T follicular helper cell (primary cell): Measurements from ENCODE around the gene USP33.
A peak's percentile ranks its signal among the peaks of the same experiment; 100 is the strongest.
"Not testable (repeated sequence)": the region's sequence is repeated elsewhere in the genome, so short reads cannot be mapped to it uniquely, and the experiment has no call there.

Source experiments
- DNase-seq: peaks from one replicate; pipeline ENCODE4 v3.0.0-alpha.2; 2020; ENCODE audit warnings: low read depth
- total RNA-seq, 2 experiments: gene quantifications; one replicate each; lab custom pipeline; 2026; lab: John Stamatoyannopoulos, UW

USP33 gene
- 106 to 182 reads per million in 2 experiments for total RNA-seq

DNA sequence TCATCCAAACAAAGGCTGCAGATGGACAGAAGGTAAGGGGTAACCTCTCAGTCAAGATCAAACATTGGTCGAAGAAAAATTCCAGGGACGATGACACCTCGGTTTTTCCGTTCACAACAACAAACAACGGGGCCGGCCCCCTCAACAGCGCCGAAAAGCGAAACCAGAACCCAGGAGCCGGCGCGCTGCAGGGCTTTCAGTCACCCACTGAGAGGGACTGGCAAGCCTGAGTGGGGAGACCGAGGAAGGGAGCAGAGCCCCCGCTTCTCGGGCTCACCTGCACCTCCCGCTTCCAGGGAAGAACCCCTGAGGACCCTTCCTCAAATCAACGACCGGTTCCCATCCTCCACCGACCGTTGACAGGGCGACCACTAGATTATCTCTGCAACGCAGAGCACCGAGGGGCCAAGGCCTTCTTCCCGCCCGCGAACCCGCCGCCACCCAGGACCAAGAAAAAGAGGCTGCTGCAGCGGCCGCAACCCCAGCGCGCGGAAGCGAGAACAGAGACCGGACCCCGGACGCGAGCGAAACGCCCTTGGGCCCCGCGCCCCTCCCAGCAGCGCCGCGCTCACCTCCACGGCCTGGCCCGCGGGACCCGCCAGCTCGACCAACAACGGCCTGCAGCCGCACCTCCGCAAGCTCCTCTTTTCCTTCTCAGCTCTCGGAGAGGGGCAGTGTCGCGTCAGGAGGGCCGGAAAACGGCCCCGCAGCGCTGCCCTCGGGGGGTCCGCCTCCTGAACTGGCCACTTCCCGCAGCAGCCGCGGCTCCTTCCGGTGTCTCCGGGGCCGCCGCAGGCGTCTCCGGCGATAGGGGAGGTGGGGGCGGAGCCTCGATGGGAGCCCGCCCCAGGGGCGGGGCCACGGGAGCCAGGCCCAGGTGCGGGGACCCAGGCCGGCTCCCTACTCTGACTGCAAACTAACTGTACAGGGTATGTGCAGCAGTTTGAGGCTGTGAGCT lies at the start of gene USP33:
Gene USP33, minus strand, starts transcription at position 782 of the 958 bp plus-strand sequence. CDS start 18,155 bp downstream, outside the sequence.
- peak; percentile 85 for DNase-seq

DNA sequence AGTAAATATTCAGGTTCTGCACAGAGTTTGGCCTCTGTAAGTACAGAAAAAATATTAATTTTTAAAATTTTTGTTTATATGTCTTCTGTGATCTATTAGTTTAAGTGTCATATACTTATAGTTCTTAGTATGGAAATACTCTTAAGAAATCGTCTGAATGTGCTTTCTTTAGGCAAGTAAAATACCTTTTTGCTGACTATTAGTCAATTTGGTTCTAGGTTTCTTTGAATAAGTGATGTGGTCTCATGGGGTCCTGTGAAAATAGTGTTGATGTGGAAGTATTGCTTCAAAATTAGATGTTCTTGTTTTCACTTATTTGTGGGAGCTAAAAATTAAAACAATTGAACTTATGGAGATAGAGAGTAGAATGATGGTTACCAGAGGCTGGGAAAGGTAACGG lies 43.7 kb upstream of the USP33 start:
- DNase-seq, result no peak

DNA sequence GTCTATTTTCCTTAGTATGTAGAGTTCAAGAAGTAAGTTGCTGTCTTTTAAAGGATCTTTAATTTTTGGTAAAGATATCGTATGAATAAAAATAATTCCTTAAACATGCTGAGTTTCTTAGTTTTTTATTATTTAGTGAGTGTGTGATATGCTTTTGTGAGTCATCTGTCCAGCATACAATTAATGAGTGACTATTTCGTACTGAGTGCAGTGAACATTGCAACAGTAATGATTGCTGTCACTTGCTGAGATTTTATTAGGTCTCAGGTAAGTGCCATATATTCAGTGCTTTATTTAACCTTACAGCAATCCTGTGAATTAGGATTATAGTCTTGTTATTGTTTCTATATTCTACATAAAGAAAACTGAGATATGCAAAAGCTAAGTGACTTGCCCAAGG lies 42.4 kb upstream of the USP33 start:
- DNase-seq, result no peak

DNA sequence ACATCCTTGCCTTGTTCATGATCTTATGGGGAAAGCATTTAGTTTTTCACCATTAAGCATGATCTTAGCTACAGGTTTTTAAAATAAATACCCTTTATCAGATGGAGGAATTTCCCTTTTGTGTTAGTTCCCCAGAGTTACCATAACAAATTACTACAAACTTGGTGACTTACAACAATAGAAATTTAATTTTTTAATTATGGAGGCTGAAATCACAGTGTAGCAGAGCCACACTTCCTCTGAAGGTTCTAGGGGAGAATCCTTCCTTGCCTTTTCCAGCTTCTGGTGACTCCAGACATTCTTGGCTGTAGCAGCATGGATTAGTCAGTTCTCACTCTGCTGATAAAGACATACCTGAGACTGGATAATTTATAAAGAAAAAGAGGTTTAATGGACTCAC lies 38.3 kb upstream of the USP33 start:
- no peak for DNase-seq

DNA sequence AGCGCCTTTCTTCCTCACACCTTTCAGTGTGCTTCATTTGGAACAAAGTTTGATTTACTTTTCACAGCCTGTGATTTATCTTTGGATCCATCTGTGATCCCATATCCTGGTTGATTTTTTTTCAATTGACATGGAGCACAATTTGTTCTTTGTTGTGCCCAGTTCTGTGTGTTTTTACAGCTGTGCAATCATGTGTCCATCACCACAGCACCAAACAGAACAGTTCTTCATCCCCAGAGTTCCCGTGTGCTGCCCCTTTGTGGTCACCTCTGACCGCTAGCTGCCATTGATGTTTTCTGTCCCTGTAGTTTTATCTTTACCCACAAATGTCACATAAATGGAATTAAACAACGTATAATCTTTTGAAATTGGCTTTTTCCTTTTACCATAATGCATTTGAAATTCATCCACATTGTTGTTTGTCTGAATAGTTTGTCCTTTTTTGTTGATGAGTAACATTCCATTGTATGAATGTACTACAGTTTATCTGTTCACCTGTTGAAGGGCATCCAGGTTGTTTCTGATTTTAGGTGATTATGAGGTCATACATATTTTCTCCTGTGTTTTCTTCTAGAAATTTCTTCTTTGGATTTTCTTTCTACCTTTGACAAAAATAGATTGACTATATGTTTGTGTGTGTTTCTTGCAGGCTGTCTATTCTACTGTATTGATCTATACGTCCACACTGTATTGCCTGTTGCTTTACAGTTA lies 37.2 kb upstream of the USP33 start:
- DNase-seq, result no peak

DNA sequence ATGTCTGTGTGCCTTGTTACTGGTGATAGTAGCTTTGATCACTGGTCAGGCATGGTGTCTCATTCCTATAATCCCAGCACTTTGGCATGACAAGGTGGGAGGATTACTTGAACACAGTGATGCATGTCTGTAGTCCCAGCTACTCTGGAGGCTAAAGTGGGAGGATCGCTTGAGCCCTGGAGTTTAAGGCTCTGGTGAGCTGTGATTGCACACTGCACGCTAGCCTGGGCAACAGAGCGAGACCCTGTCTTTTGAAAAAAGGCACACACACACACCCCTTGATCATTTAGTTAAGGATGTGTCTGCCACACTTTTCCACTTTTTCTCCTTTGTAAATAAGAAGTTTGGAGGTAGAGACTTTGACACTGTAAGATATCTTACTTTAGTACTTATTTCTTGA lies 34.9 kb upstream of the USP33 start:
- DNase-seq, result no peak

DNA sequence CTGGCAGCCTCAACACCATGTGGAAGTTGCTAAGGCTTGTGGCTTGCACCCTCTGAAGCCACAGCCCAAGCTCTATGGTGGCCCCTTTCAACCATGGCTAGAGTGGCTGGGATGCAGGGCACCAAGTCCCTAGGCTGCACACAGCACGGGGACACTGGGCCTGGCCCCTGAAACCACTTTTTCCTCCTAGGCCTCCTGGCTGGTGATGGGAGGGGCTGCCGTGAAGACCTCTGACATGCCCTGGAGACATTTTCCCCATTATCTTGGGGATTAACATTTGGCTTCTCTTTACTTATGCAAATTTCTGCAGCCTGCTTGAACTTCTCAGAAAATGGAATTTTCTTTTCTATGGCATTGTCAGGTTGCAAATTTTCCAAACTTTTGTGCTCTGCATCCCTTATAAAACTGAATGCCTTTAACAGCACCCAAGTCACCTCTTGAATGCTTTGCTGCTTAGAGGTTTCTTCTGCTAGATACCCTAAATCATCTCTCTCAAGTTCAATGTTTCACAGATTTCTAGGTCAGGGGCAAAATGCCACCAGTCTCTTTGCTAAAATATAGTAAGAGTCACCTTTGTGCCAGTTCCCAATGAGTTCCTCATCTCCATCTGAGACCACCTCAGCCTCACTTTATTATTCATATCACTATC lies 26.6 kb upstream of the USP33 start:
- DNase-seq, result not testable (repeated sequence)

DNA sequence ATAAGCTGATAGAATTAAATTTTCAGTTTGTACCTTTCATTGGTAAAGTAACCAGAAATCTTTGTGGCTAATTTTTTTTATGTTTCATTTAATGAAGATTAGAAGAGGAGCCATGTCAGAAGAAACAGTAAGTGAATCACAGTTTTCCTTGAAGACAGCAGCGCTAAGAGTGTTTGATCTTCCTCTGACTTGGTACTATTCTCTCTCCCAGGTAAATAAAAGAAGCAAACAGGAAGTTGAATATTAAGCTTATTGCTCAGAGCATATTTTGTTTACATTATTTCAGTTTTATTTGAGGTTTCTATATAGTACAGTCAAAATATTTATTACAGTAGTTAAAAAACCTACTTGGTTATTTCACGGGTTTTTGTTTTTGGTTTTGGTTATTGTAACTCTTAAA lies 23.5 kb upstream of the USP33 start:
- DNase-seq, result no peak

DNA sequence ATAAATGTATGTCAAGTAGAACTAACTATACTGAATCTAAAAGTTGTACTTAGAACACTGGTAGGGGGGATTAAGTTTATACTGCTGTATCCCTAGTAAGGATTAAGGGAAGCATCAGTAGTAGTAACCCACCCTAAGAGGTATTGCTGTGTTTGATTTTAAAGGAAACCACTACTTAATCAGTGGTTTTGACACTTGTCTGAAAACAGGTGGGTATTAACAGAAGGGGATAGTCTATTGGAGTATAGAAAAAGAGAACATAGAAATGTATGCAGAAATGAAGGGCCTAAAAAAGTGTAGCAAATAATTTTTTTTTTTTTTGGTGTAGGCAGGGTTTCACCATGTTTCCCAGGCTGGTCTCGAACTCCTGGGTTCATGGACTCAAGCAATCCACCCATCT lies 22.0 kb upstream of the USP33 start:
- DNase-seq, result no peak

DNA sequence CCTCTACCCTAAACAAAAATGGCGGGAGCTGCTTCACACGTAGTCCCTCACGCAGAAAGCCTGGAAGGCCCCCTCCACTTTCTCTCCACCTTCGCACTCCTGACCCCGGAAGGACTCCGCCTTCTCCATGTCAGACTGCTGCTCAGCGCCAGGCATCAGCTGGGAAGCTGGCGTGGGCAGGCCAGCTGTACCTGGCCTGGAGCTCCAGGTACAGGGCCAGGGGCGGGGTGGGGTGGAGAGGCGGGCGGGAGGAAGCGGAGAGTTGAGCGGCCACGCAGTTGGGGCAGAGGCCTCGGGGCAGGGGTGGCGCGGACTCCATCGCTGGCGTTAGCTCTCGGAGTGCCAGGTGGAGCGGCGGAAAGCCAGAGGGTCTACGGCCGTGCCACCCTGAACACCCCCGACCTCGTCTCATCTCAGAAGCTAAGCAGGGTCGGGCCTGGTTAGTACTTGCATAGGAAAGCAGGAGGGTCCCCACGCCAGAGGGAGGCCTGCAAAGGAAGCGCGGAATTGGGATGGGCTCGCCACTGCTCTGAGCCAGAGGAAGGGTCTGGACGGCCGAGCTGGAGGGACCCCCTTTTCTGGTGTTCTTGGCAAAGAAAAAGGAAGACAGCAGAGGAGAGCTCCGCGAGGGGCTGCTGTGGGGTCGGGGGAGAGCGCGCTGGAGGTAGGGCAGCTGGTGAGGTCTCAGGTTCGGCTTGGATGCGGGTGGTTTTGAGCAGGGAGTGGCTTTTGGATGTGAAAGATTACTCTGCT lies 20.1 kb upstream of the USP33 start, which contains the start of gene MIGA1:
Gene MIGA1, plus strand, starts transcription at position 121 of the 753 bp plus-strand sequence. CDS start 3,604 bp downstream, outside the sequence.
- peak; percentile 84 for DNase-seq

DNA sequence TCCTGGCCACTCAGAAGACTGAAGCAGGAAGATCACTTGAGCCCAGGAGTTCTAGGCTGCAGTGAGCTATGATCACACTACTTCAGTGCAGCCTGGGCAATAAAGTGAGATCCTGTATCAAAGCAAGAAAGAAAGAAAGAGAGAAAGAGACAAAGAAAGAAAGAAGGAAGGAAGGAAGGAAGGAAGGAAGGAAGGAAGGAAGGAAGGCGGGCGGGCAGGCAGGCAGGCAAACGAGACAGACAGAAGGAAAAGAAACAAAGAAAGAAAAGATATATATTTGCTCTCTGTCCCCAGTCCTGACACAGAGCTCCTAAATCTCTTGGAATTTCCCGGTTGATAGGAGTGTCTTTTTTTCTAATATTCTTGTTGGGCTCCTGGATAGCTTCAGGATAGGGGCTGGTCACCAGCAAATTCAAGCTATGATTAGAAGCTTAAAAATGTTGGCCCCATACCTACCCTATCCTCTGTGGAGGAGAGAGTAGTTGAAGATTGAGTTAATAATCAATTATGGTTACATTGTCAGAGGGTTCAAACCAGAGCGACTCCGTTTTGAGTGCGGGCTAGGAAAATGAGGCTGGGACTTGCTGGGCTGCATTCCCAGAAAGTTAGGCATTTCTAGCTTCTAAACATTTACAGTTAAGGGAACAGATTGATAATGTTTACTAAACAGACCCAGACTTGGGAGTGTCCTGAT lies 16.5 kb upstream of the USP33 start:
- no peak for DNase-seq

DNA sequence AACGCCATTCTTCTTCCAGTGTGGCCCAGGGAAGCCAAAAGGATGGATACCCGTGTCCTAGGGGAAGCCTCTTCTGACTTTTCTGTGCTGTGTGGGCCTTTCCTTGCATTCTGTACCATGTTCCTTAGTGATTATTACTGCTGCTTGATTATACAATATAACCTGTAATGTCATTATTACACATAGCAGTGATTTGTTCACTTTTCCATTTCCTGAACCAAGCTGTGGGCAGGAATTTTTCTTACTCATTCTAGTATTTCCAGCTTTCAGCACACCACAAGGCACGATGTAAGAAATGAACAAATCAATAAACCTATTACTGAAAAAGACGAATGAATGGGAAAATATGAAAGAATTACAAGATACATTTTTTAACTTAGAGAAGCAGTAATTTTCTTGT lies 8.4 kb upstream of the USP33 start:
- DNase-seq, result no peak

DNA sequence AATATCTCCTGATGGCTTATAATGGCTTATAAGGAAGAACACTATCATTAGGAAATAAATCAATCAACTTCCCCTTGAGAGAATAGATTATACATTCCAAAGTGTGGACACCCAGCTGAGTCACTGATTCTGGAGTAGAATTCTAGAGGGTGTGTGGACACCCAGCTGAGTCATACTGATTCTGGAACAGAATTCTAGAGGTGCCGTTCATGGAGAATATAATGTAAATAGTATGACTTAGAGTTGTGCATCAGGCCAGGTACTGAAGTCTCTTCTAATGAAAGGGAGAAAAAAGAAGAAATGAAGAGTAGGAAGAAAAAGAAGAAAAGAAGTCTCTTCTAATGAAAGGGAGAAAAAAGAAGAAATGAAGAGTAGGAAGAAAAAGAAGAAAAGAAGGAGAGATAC lies 2.4 kb upstream of the USP33 start:
- DNase-seq, result no peak

DNA sequence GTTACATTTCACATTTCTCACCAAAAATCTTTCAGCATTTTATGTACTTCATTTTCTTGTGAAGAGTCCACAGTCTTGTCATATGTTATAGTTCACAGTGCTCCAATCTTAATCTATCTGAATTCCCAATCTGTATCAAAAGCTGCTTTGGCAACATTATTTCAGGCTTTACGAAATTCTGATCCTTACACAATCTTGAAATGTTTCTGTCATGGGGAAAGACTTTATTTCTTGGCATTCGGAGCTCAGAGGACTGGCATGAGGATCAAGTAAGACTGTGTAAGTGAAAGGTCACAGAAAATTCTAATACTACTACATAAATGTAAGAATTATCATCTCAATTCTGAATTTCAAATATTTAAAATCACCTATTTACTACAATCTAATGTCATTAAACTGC lies 2.0 kb downstream of the USP33 start:
- no peak for DNase-seq

DNA sequence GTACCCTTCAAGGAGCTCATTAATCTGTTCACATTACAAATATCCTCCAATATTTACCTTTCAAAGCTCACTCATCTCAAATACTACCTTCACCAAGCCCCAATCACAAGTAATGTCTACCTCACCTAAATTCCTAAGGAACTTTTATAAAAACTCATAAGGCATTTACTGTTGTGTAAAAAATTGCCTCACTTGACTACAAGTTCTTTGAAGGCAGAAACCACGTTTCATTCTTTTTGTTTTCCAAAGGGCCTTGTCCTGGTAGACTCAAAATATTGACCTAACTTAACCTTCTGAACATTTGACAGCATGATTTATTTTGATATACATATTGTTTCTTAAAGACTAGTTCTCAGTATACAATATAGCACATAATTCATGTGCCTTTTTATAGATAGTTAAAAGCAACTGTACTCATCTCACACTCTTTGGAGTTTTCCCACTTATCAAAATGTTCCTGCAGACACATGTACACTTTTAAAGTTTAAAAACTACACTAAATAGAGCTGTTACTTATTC lies 2.5 kb downstream of the USP33 start:
- no peak for DNase-seq

DNA sequence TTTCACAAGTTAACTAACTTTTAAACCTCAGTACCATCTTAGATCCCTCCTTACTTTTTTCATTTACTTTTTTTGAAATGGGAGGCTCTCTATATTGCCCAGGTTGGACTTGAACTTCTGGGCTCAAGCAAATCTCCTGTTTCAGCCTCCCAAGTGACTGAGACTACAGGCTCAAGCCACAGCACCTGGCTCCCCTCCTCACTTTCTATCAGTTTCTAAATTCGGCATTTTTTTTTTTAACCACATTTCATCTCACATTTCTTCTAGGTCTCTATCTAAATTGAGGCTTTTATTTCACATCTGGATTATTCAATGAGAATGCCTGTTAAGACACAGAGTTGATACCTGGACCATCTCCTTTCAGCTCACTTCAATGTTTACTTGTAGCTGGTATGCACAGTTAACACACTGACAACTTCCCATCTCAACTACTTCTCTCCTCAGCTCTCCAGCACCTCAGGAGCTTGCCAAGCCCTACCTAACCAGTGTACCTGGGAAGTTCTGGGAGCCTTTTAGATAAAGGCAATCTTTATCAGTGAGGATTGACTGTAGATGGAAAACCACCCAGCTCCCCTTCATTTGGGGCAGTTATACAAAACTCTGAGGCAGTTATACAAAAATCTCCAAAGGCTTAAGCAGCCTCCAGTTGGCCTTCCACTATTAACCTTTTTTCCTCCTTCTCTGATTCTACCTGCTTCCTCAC lies 3.4 kb downstream of the USP33 start:
- no peak for DNase-seq

DNA sequence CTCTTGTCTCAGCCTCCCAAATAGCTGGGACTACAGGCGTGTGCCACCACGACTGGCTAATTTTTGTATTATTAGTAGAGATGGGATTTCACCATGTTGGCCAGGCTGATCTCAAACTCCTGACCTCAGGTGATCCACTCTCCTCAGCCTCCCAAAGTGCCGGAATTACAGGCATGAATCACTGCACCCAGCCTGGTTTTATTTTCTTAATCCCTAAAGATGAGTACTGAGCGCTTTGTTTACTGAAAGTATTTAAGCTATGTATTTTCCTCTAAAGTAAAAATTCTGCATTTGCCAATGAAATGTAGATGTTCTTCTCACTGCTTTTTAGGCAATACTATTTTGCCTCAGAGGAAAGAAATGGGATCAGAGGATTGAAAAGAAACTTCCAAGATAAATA lies 10.2 kb downstream of the USP33 start:
- not testable (repeated sequence) for DNase-seq

DNA sequence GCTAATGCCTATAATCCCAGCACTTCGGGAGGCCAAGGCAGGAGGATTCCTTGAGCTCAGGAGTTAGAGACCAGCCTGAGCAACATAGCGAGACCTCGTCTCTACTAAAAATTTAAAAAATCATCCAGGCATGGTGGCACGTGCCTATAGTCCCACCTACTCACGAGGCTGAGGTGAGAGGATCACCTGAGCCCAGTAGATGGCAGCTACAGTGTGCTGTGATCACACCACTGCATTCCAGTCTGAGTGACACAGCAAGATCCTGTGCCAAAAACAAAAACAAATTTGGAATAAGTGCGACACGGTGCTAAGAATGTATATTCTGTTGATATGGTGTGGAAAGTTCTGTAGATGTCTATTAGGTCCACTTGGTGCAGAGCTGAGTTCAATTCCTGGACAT lies 15.1 kb downstream of the USP33 start:
- no peak for DNase-seq

DNA sequence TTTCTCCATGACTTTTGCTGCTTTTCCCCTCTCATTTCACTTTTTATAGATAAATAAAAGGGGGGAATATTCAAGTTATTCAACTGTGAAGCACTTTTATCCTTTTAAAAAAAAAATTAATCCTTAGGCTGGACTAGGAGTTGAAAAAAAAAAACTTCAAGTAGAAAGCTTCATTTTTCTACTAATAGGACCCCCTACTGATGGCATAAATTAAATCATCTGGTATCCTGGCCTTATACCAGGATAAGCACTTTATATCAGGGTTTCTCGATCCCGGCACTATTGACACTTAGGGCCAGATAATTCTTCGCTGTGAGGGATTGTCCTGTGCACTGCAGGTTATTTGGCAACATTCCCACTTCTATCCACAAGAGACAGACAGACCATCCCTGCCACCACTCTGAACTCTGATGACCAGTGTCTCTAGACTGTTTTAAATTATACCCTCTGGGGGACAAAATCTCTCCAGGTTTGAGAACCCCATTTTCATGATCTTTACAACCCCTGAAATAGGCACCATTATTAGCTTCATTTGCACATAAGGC lies 17.6 kb downstream of the USP33 start:
- DNase-seq, result no peak

DNA sequence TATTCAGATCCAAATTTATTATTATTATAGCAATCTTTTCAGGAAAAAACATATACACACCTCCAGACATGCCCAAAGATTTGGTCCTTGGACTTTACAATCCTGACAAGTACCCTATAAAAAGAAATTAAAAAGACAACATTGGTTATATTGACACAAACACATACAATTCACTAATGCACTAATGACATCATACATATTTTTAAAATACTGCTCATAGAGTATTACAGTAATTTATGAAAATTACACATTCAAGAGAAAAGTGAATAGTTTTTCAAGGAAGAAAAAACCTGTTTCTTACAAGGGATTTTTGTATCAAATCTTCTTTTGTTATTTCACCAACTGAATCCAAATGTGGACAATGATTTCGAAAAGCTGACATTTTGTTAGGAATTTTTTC lies 18.3 kb downstream of the USP33 start:
- DNase-seq, result no peak
